Measurements from ENCODE around the gene CDSN. TPM values are rescaled to one million over a fixed set of nuclear protein-coding genes. Genes with fewer than 3 reads are reported as not detected.

CDSN gene
- total RNA-seq, 1 donor from 2014 or later: 1.5 TPM

DNA sequence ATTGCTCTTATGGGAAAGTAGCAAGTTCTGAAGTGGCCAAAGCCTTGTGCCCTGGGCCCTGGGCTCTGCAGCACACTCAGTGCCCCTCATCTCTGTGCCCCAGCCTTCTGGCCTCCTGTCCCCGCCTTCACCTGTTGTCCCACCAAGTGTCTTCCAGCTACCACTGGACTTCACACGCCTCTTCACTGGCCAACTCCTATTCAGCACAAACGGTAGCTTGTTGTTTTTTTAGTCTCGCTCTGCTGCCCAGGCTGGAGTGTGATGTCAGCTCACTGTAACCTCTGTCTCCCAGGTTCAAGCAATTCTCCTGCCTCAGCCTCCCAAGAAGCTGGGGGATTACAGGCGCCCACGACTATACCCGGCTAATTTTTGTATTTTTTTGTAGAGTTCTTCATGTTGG is 32.5 kb upstream of the CDSN start:
- no peak overlapping the region for H3K27ac ChIP-seq
- H3K36me3 ChIP-seq: peaks cover 0 to 15% of the 10 kb centered on the region in 2 donors
- intact Hi-C loops (cut with DNase I): no loop called here
- H3K4me3 ChIP-seq: no peak overlapping the region
- no peaks in the 10 kb centered on the region for H3K27me3 ChIP-seq
- TF ChIP-seq POLR2A (IDR thresholded peaks at IDR 0.05): no peak
- TF ChIP-seq, protein P1, sequence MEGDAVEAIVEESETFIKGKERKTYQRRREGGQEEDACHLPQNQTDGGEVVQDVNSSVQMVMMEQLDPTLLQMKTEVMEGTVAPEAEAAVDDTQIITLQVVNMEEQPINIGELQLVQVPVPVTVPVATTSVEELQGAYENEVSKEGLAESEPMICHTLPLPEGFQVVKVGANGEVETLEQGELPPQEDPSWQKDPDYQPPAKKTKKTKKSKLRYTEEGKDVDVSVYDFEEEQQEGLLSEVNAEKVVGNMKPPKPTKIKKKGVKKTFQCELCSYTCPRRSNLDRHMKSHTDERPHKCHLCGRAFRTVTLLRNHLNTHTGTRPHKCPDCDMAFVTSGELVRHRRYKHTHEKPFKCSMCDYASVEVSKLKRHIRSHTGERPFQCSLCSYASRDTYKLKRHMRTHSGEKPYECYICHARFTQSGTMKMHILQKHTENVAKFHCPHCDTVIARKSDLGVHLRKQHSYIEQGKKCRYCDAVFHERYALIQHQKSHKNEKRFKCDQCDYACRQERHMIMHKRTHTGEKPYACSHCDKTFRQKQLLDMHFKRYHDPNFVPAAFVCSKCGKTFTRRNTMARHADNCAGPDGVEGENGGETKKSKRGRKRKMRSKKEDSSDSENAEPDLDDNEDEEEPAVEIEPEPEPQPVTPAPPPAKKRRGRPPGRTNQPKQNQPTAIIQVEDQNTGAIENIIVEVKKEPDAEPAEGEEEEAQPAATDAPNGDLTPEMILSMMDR (IDR thresholded peaks at IDR 0.05): no peak
- TF ChIP-seq POLR2AphosphoS5 (IDR thresholded peaks at IDR 0.05; ENCODE audit: insufficient read depth in 1 of 2, low read depth in 1 of 2): no peak
- DNase-seq (ENCODE audit: extremely low spot score in 2 of 2): no peak
- H3K9me3 ChIP-seq: no peaks in the 10 kb centered on the region
- peaks cover 12% of the 10 kb centered on the region for H3K4me1 ChIP-seq

DNA sequence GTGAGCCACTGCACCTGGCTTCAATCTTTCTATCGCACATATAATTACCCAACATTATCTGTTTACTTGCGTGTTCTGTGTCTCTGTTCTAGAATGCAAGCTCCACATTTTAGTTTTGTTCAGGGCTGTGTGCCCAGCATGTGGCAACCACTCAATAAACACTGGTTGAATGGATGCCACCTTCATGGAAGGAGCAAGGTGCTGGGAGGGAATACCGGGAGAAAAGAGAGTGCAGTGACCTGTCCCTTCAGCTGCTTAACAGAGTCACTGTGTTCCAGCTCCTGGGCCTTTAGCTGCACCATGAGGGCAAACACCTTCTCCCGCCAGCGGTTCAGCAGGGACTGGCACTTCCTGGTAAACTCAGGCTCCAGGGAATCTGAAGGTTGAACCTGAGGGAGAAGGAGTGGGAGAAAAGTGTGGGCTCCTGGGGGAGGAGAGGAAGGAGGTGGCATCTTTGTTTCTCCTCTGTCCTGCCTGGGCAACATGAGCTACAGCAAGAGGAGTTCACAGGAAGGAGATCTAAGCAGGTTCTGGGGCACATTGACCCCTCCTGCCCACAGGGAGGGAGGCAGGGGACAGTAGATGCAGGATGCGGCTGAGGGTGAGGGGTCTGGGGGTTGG is 29.7 kb upstream of the CDSN start:
- intact Hi-C loops (cut with DNase I): no loop called here
- TF ChIP-seq, protein P1 (IDR thresholded peaks at IDR 0.05): no peak
- TF ChIP-seq POLR2A (IDR thresholded peaks at IDR 0.05): no peak
- no peak for TF ChIP-seq POLR2AphosphoS5 (IDR thresholded peaks at IDR 0.05; ENCODE audit: insufficient read depth in 1 of 2, low read depth in 1 of 2)
- H3K4me1 ChIP-seq: no peaks in the 10 kb centered on the region
- H3K36me3 ChIP-seq: peaks cover 0 to 20% of the 10 kb centered on the region in 2 donors
- H3K9me3 ChIP-seq: no peaks in the 10 kb centered on the region
- DNase-seq (ENCODE audit: extremely low spot score in 2 of 2): no peak
- no peak overlapping the region for H3K27ac ChIP-seq
- no peaks in the 10 kb centered on the region for H3K27me3 ChIP-seq
- no peak overlapping the region for H3K4me3 ChIP-seq

DNA sequence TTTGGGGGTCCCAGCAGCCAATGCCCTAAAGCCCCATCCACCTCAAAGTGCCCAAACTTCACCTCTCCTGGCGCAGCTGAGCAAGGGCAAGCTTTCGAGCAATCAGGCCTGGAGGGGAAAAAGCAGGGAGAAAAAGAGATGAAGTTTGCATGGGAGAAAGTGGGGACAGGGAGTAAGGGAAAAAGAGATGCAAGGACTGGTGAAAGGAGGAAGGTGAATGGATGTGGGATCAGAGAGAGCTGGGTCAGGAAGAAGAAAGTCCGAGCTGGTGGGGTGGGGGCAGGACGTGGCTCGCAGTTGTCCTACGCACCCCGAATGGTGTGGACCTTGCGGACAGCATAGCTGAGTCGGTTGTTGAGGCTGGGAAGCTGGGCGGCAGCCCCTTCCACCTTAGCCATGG is 25.1 kb upstream of the CDSN start:
- Histone ChIP-seq H3K4me3 (no peak overlapping the region), H3K9me3 (no peaks in the 10 kb centered on the region), H3K27me3 (no peaks in the 10 kb centered on the region), H3K4me1 (no peaks in the 10 kb centered on the region), H3K36me3 (peaks cover 0 to 18% of the 10 kb centered on the region in 2 donors), H3K27ac (no peak overlapping the region)
- DNase-seq (ENCODE audit: extremely low spot score in 2 of 2): no peak
- TF ChIP-seq POLR2A (IDR thresholded peaks at IDR 0.05) (no peak), POLR2AphosphoS5 (IDR thresholded peaks at IDR 0.05; ENCODE audit: insufficient read depth in 1 of 2, low read depth in 1 of 2) (no peak)
- intact Hi-C loops (cut with DNase I): no loop called here

DNA sequence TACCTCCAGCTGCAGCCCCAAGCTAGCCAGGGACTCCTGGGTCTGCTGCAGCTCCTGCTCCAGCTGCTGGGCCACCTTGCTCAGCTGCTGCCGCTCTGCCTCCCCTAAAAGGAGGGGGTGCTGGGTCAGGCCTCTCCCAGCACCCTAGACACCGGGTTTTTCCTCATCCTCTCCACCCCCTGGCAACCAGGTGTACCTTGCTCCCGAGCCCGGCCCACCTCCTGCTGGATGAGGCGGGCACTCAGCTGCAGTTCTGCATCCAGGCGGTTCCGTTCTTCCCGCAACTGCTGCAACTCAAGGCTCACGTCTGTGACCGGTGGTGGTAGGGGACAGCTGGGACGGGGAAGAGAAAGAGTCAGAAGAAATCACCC is 24.7 kb upstream of the CDSN start:
- Histone ChIP-seq H3K9me3 (no peaks in the 10 kb centered on the region), H3K4me3 (no peak overlapping the region), H3K4me1 (no peaks in the 10 kb centered on the region), H3K36me3 (peaks cover 0 to 14% of the 10 kb centered on the region in 2 donors), H3K27me3 (no peaks in the 10 kb centered on the region), H3K27ac (no peak overlapping the region)
- no peak for DNase-seq (ENCODE audit: extremely low spot score in 2 of 2)
- intact Hi-C loops (cut with DNase I): no loop called here
- no peak for TF ChIP-seq POLR2A (IDR thresholded peaks at IDR 0.05)
- TF ChIP-seq, protein P1 (IDR thresholded peaks at IDR 0.05): no peak
- TF ChIP-seq POLR2AphosphoS5 (IDR thresholded peaks at IDR 0.05; ENCODE audit: insufficient read depth in 1 of 2, low read depth in 1 of 2): no peak

DNA sequence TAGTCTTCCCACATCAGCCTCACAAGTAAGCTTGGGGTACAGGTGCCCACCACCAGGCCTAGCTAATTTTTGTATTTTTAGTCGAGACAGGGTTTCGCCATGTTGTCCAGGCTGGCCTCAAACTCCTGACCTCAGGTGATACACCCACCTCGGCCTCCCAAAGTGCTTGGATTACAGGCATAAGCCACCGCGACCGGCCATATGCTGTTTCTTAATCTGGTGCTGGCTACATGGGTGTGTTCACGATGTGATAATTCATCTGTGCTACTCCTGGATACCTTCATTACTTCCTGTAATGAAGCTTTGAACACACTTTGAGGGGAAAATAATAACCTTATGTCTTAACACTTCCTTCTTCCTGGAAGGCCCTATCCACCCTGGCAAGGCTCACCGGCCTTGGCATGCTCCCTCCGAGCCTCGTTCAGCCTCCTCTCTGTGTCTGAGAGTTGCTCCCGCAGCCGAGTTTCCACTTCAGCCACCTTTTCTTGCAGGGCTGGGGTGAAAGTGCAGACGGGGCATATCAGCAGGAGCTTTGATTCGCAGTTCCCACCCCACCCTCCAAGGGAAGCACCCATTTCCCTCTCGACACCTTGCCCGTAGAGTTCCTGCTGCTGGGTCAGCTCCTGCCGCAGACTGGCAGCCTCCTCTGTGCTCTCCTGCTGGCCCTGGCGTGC is 24.2 kb upstream of the CDSN start:
- Histone ChIP-seq H3K36me3 (peaks cover 0 to 9% of the 10 kb centered on the region in 2 donors), H3K27ac (no peak overlapping the region), H3K27me3 (no peaks in the 10 kb centered on the region), H3K9me3 (no peaks in the 10 kb centered on the region), H3K4me1 (peaks cover 2% of the 10 kb centered on the region), H3K4me3 (no peak overlapping the region)
- intact Hi-C loops (cut with DNase I): no loop called here
- TF ChIP-seq, protein P1 (IDR thresholded peaks at IDR 0.05): no peak
- TF ChIP-seq POLR2AphosphoS5 (IDR thresholded peaks at IDR 0.05; ENCODE audit: insufficient read depth in 1 of 2, low read depth in 1 of 2) (no peak), POLR2A (IDR thresholded peaks at IDR 0.05) (no peak)
- no peak for DNase-seq (ENCODE audit: extremely low spot score in 2 of 2)
